GM12892 (cell line): ENCODE data around the gene MT1E.

Source experiments
- POLR2A ChIP-seq: IDR thresholded peaks from 2 replicates; pipeline ENCODE4 v1.6.1; 2011; ENCODE audit warnings: low read depth, low read length, control low read depth
- POLR2AphosphoS5 ChIP-seq: IDR thresholded peaks from 2 replicates; pipeline ENCODE4 v1.6.1; 2011; ENCODE audit warnings: low read depth, low read length, control low read depth

- no peak for TF ChIP-seq POLR2A
- no peak for TF ChIP-seq POLR2AphosphoS5
Observed at GRCh38 chr16:56657555-56658326, 32.2 kb downstream of the MT1E start, which contains the start of gene MT1F.
